Prostate gland (tissue), 2 donors: Measurements from ENCODE around the gene YWHAQ. TPM values are rescaled to one million over a fixed set of nuclear protein-coding genes. Genes with fewer than 3 reads are reported as not detected.
A peak's percentile ranks its signal among the peaks of the same experiment; 100 is the strongest.
"Not testable (repeated sequence)": the region's sequence is repeated elsewhere in the genome, so short reads cannot be mapped to it uniquely, and the experiment has no call there.

Experiments used
- DNase-seq: peaks from one replicate; pipeline ENCODE4 v3.0.0-alpha.2; 2019; ENCODE audit warnings: low spot score
- H3K27ac ChIP-seq, 2 donors: fragments of 200-600 bp; sonication (generic); 2 replicates each; pipeline ENCODE4 v1.5.1; 2017 to 2019
- H3K27me3 ChIP-seq: fragments of 200-600 bp; sonication (generic); replicated peaks from 2 replicates; pipeline ENCODE4 v1.5.1; 2019; ENCODE audit not compliant: insufficient read depth
- H3K36me3 ChIP-seq, 2 donors: fragments of 200-600 bp; sonication (generic); 1 replicate in 1 of 2; 2 replicates in 1 of 2; pipeline versions ENCODE4 v1.5.1 to v1.8.1; 2017 to 2019
- H3K4me1 ChIP-seq: fragments of 200-600 bp; sonication (generic); replicated peaks from 2 replicates; pipeline ENCODE4 v1.5.1; 2019
- H3K4me3 ChIP-seq, 2 donors: fragments of 200-600 bp; sonication (generic); 2 replicates each; pipeline ENCODE4 v1.5.1; 2017 to 2019
- H3K9me3 ChIP-seq: fragments of 200-600 bp; sonication (generic); 2 replicates; pipeline ENCODE4 v1.5.1; 2017
- CTCF ChIP-seq, 4 experiments: fragments of 200-600 bp in 2 of 4; fragments of 450-650 bp in 2 of 4; sonication (generic) in 2 of 4; IDR thresholded peaks; 1 replicate in 3 of 4; 2 replicates in 1 of 4; pipeline ENCODE4 v1.5.1; 2016 to 2019; ENCODE audit warnings: antibody characterized with exemption in 4 of 4, mild to moderate bottlenecking in 2 of 4, moderate library complexity in 2 of 4
- POLR2A ChIP-seq: fragments of 450-650 bp; IDR thresholded peaks from one replicate; pipeline ENCODE4 v1.6.1; 2016; ENCODE audit warnings: antibody characterized with exemption, mild to moderate bottlenecking
- POLR2AphosphoS5 ChIP-seq: sonication (generic); formaldehyde crosslinking; IDR thresholded peaks from one replicate; pipeline ENCODE4 v1.6.1; 2017; ENCODE audit warnings: antibody characterized with exemption
- WGBS: methylation state at CpG from one replicate; pipeline ENCODE4 v1.1.5; 2018; 5-methylcytosine and 5-hydroxymethylcytosine counted together
- intact Hi-C: fragments of 100-400 bp; cut with DNase I; formaldehyde crosslinking; loops from one replicate; pipeline ENCODE4 v1.14.2; 2022
- total RNA-seq, 2 donors: library from RNA; depleted of rRNA; stranded (reverse); fragments of >200 nt; gene quantifications; one replicate each; pipeline ENCODE4 v1.1.0, GENCODE V29; 2016

YWHAQ gene
- total RNA-seq, 2 donors from 2014 or later: 208 to 248 TPM

DNA sequence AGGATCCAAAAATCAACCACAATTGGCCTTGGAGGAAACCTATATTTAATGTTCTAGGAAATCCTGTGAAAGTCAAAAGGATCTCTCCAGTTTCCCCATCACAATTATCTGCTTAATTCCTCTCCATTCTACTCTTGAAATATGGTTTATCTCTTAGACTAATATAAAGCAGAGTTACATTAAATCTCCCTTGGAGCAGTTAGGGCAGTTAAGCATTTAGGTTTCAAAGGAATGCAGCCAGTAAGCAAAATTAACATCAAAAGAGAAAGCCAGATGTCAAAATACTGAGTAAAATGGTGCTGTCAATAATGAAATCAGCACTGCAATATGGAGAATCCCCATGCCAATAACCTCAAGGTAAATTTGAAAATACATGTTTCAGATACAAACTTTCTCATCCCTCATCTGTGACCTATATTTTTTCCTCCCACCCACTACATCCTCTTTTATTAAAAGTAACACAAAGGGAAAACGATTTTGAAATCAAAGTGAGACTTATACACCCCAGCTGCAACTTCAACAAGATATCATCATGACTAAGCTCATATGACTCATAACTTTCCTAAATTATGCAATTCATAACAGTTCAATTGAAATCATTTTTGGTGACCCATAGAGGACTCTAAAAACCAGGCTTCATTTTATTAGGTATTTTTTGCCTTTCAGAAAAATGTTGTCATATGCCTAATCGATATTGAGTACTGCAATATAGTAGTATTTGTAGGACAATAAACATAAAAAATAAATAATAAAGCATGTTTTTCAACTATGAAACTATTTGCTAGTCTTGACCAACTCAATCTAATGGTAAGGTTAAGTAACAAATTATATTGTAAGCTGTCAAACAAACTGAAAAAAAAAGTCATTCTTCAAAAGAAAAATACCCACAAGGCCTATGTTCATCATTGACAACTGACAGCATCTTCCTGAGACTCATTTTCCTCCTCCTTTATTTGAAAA lies 78.3 kb downstream of the YWHAQ start:
- WGBS: 15% methylated on average over 2 of the region's 2 CpGs
- no peaks in the 10 kb centered on the region for H3K27me3 ChIP-seq
- peak overlapping the region in 1 of 2 donors; percentile 16 for H3K27ac ChIP-seq
- TF ChIP-seq POLR2A: no peak
- TF ChIP-seq POLR2AphosphoS5: peak; percentile 18
- DNase-seq: no peak
- H3K4me1 ChIP-seq: no peaks in the 10 kb centered on the region
- H3K9me3 ChIP-seq: no peaks in the 10 kb centered on the region
- intact Hi-C loops: no loop called here
- H3K4me3 ChIP-seq: no peak overlapping the region
- no peaks in the 10 kb centered on the region for H3K36me3 ChIP-seq

- H3K27me3 ChIP-seq, H3K4me1 ChIP-seq, DNase-seq, intact Hi-C loops, H3K4me3 ChIP-seq, H3K36me3 ChIP-seq, H3K9me3 ChIP-seq, H3K27ac ChIP-seq: not testable (repeated sequence)
- WGBS: 79% methylated on average over 7 of the region's 7 CpGs
Measured at GRCh38 chr2:9550859-9551391, 79.9 kb downstream of the YWHAQ start.

DNA sequence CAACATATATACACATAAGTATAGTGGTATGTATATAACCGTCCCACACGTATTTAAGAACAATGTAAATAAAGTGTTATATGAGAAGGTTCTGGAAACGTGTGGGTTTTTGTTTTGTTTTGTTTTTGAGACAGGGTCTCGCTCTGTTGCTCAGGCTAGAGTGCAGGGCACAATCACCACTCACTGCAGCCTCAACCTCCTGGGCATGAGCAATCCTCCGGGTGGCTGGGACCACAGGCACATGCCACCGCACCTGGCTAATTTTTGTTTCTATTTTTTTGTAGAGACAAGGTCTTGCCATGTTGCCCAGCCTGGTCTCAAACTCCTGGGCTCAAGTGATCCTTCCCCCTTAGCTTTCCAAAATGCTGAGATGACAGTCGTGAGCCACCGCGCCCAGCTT lies 81.4 kb downstream of the YWHAQ start:
- Histone ChIP-seq H3K4me3 (no peak overlapping the region), H3K27ac (no peak overlapping the region), H3K27me3 (no peaks in the 10 kb centered on the region), H3K36me3 (no peaks in the 10 kb centered on the region), H3K4me1 (no peaks in the 10 kb centered on the region), H3K9me3 (no peaks in the 10 kb centered on the region)
- no peak for TF ChIP-seq POLR2AphosphoS5
- TF ChIP-seq POLR2A: no peak
- no peak for DNase-seq
- WGBS: 83% methylated on average over 9 of the region's 9 CpGs
- intact Hi-C loops: no loop called here

DNA sequence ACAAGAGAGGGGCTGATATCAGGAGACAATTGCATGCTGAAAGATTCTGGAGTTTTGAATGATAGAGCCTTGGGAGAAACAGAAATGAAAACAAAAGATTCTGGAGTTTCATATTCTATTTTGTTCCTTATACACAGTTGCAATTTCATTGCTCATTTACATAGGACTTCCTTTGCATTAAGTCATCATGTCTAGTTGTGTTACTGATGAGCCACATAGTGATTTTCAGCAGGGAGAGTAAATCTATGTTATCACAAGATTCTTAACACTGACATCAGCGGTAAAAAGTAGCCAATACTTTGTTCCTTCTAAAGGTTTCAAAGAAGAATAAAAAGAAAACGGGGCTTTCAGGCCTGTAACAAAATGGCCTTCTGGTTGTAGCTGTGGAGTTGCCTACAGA lies 82.3 kb downstream of the YWHAQ start:
- 83% methylated on average over 2 of the region's 2 CpGs for WGBS
- Histone ChIP-seq H3K27ac (no peak overlapping the region), H3K36me3 (no peaks in the 10 kb centered on the region), H3K27me3 (no peaks in the 10 kb centered on the region), H3K4me3 (no peak overlapping the region), H3K9me3 (no peaks in the 10 kb centered on the region), H3K4me1 (no peaks in the 10 kb centered on the region)
- no peak for TF ChIP-seq POLR2A
- no peak for TF ChIP-seq POLR2AphosphoS5
- TF ChIP-seq CTCF (IDR thresholded peaks at IDR 0.05): no peak
- no peak for DNase-seq
- intact Hi-C loops: no loop called here

- H3K4me1 ChIP-seq: no peaks in the 10 kb centered on the region
- intact Hi-C loops: no loop called here
- H3K27ac ChIP-seq: no peak overlapping the region
- no peak for TF ChIP-seq POLR2A
- no peak for TF ChIP-seq POLR2AphosphoS5
- no peak for TF ChIP-seq CTCF (IDR thresholded peaks at IDR 0.05)
- H3K36me3 ChIP-seq: no peaks in the 10 kb centered on the region
- H3K9me3 ChIP-seq: no peaks in the 10 kb centered on the region
- no peaks in the 10 kb centered on the region for H3K27me3 ChIP-seq
- H3K4me3 ChIP-seq: no peak overlapping the region
- WGBS: 88% methylated on average over 5 of the region's 5 CpGs
- DNase-seq: no peak
Measured at GRCh38 chr2:9547262-9547991, 83.4 kb downstream of the YWHAQ start.

- intact Hi-C loops: no loop called here
- Histone ChIP-seq H3K4me3 (no peak overlapping the region), H3K36me3 (no peaks in the 10 kb centered on the region), H3K27me3 (no peaks in the 10 kb centered on the region), H3K4me1 (no peaks in the 10 kb centered on the region), H3K9me3 (no peaks in the 10 kb centered on the region), H3K27ac (no peak overlapping the region)
- TF ChIP-seq POLR2A: no peak
- no peak for TF ChIP-seq CTCF (IDR thresholded peaks at IDR 0.05)
- no peak for TF ChIP-seq POLR2AphosphoS5
- 84% methylated on average over 5 of the region's 5 CpGs for WGBS
- no peak for DNase-seq
Measured at GRCh38 chr2:9545502-9545901, 85.3 kb downstream of the YWHAQ start.
